Hepatocyte (in vitro differentiated cells): Measurements from ENCODE around the gene FANCD2. TPM values are rescaled to one million over a fixed set of nuclear protein-coding genes. Genes with fewer than 3 reads are reported as not detected.
A peak's percentile ranks its signal among the peaks of the same experiment; 100 is the strongest.
"Not testable (repeated sequence)": the region's sequence is repeated elsewhere in the genome, so short reads cannot be mapped to it uniquely, and the experiment has no call there.

ENCODE experiments used
- DNase-seq: peaks from one replicate; pipeline ENCODE4 v3.0.0-alpha.2; 2016; ENCODE audit warnings: low spot score
- H2AFZ ChIP-seq: fragments of 200-600 bp; sonication (generic); 2 replicates; pipeline ENCODE4 v1.6.0; 2016; ENCODE audit warnings: antibody characterized with exemption, mild to moderate bottlenecking
- H3K27ac ChIP-seq: fragments of 200-600 bp; sonication (generic); 2 replicates; pipeline ENCODE4 v1.5.1; 2016; ENCODE audit warnings: mild to moderate bottlenecking
- H3K27me3 ChIP-seq: fragments of 200-600 bp; sonication (generic); 2 replicates; pipeline ENCODE4 v1.6.1; 2016
- H3K36me3 ChIP-seq: fragments of 200-600 bp; sonication (generic); replicated peaks from 2 replicates; pipeline ENCODE4 v1.5.1; 2016; ENCODE audit warnings: low read depth; ENCODE audit not compliant: insufficient read depth
- H3K4me1 ChIP-seq: fragments of 200-600 bp; sonication (generic); 2 replicates; pipeline ENCODE4 v1.5.1; 2016; ENCODE audit warnings: mild to moderate bottlenecking, moderate library complexity; ENCODE audit not compliant: insufficient read depth
- H3K4me2 ChIP-seq: fragments of 200-600 bp; sonication (generic); 2 replicates; pipeline ENCODE4 v1.6.0; 2016
- H3K4me3 ChIP-seq: fragments of 200-600 bp; sonication (generic); 2 replicates; pipeline ENCODE4 v1.5.1; 2016; ENCODE audit warnings: mild to moderate bottlenecking
- H3K79me2 ChIP-seq: fragments of 200-600 bp; sonication (generic); 2 replicates; pipeline ENCODE4 v1.6.0; 2017; ENCODE audit warnings: mild to moderate bottlenecking
- H3K9me2 ChIP-seq: fragments of 200-600 bp; sonication (generic); replicated peaks from 2 replicates; pipeline ENCODE4 v1.6.0; 2017; ENCODE audit warnings: mild to moderate bottlenecking; ENCODE audit not compliant: insufficient read depth
- H3K9me3 ChIP-seq: fragments of 200-600 bp; sonication (generic); 2 replicates; pipeline ENCODE4 v1.5.1; 2016; ENCODE audit warnings: low read depth, mild to moderate bottlenecking
- H4K20me1 ChIP-seq: fragments of 200-600 bp; sonication (generic); 2 replicates; pipeline ENCODE4 v1.6.0; 2016; ENCODE audit warnings: mild to moderate bottlenecking; ENCODE audit not compliant: insufficient read depth, poor library complexity, severe bottlenecking
- EZH2 ChIP-seq: fragments of 200-600 bp; sonication (generic); IDR thresholded peaks from 2 replicates; pipeline ENCODE4 v1.6.1; 2016; ENCODE audit warnings: antibody characterized with exemption, mild to moderate bottlenecking, borderline replicate concordance
- EZH2phosphoT487 ChIP-seq: fragments of 200-600 bp; sonication (generic); IDR thresholded peaks from one replicate; pipeline ENCODE4 v1.6.1; 2018; ENCODE audit warnings: antibody characterized with exemption, mild to moderate bottlenecking, low read depth, moderate library complexity; ENCODE audit not compliant: unreplicated experiment, severe bottlenecking
- WGBS: methylation state at CpG from one replicate; pipeline ENCODE4 v1.1.6; 2016; ENCODE audit warnings: low lambda C conversion rate; ENCODE audit errors: missing lambda C conversion rate; 5-methylcytosine and 5-hydroxymethylcytosine counted together
- polyA plus RNA-seq: library from polyadenylated mRNA; unstranded; fragments of >200 nt; fragmentation: Nextera tagmentation; extraction: Ambion mirVana; gene quantifications from 2 replicates; pipeline ENCODE4 v1.2.1, GENCODE V29; 2016
- total RNA-seq: library from RNA; depleted of rRNA; stranded (reverse); fragments of >200 nt; gene quantifications from 2 replicates; pipeline ENCODE4 v1.2.3, GENCODE V29; 2014
- TF ChIP-seq, protein P1 (sequence below): fragments of 200-600 bp; sonication (generic); IDR thresholded peaks from 2 replicates; pipeline ENCODE4 v1.5.1; 2016; ENCODE audit warnings: antibody characterized with exemption, mild to moderate bottlenecking; ENCODE audit not compliant: poor library complexity

The FANCD2 gene
- total and polyA plus RNA-seq, 2 experiments from 2014 or later, result 5.3 to 8.8 TPM

DNA sequence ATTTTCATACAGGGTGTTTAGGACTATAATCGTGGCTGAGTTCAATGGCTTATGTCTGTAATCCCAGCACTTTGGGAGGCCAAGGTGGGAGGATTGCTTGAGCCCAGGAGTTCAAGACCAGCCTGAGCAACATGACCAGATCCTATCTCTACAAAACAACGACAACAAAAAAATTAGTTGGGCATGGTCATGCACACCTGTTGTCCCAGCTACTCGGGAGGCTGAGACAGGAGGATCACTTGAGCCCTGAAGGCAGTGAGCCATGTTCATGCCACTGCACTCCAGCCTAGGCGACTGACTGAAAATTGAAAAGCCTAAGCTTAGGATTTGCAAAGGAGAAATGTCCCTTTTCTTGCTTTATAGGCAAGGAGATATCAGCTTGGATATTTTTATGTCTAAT, 90.7 kb downstream of the FANCD2 start:
- H3K9me2 ChIP-seq, result no peaks in the 10 kb centered on the region
- peaks cover 10% of the 10 kb centered on the region for H4K20me1 ChIP-seq
- no peaks in the 10 kb centered on the region for H3K9me3 ChIP-seq
- TF ChIP-seq EZH2 (no peak), EZH2phosphoT487 (no peak)
- TF ChIP-seq, protein P1, sequence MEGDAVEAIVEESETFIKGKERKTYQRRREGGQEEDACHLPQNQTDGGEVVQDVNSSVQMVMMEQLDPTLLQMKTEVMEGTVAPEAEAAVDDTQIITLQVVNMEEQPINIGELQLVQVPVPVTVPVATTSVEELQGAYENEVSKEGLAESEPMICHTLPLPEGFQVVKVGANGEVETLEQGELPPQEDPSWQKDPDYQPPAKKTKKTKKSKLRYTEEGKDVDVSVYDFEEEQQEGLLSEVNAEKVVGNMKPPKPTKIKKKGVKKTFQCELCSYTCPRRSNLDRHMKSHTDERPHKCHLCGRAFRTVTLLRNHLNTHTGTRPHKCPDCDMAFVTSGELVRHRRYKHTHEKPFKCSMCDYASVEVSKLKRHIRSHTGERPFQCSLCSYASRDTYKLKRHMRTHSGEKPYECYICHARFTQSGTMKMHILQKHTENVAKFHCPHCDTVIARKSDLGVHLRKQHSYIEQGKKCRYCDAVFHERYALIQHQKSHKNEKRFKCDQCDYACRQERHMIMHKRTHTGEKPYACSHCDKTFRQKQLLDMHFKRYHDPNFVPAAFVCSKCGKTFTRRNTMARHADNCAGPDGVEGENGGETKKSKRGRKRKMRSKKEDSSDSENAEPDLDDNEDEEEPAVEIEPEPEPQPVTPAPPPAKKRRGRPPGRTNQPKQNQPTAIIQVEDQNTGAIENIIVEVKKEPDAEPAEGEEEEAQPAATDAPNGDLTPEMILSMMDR, result no peak
- H3K36me3 ChIP-seq, result no peaks in the 10 kb centered on the region
- no peak overlapping the region for H3K27ac ChIP-seq
- H3K4me1 ChIP-seq, result peaks cover 6% of the 10 kb centered on the region
- H2AFZ ChIP-seq, result no peak overlapping the region
- H3K4me2 ChIP-seq, result peak overlapping the region; percentile 84
- DNase-seq, result no peak
- 96% methylated on average over 4 of the region's 4 CpGs for WGBS
- peaks cover 62% of the 10 kb centered on the region for H3K79me2 ChIP-seq
- no peak overlapping the region for H3K4me3 ChIP-seq
- no peaks in the 10 kb centered on the region for H3K27me3 ChIP-seq

DNA sequence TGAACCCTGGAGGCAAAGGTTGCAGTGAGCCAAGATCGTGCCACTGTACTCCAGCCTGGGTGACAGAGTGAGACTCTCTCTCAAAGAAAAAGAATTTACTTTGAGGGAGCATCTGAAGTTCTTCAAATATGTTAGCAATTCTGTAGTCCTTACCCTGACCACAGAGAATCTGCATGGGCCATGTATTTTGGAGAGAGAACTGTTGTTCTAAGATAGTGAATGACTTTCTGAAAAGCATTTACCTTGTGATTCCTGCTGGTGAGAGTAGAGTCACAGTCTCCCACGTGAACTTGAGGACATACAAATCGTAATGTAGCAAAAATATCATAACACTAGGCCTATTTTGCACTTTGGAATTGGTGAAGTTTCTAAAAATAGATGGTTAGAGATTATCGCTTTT, 93.1 kb downstream of the FANCD2 start:
- Histone ChIP-seq H2AFZ (no peak overlapping the region), H3K79me2 (peaks cover 80% of the 10 kb centered on the region), H3K4me3 (no peak overlapping the region), H4K20me1 (peaks cover 10% of the 10 kb centered on the region), H3K36me3 (no peaks in the 10 kb centered on the region), H3K27me3 (no peaks in the 10 kb centered on the region), H3K4me2 (no peak overlapping the region), H3K27ac (no peak overlapping the region), H3K9me3 (no peaks in the 10 kb centered on the region), H3K4me1 (peaks cover 6% of the 10 kb centered on the region), H3K9me2 (no peaks in the 10 kb centered on the region)
- DNase-seq, result no peak
- TF ChIP-seq EZH2phosphoT487 (no peak), EZH2 (no peak)
- TF ChIP-seq, protein P1, result no peak
- 92% methylated on average over 4 of the region's 4 CpGs for WGBS

DNA sequence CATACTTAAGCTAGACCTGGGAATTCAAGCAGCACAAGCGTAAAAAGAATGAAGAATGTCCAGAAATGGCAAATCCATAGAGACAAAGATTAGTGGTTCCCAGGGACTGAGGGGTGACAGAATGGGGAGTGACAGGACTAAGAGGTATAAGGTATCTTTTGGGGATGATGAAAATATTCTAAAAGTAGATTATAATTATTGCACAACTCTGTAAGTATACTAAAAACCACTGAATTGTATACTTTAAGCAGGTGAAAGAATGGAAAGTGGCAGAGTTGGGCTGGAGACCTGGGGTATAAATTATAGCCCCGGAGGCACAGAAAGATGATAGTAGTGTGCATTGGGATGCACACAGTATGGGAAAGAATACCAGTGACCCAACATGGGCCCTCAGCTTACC, 94.8 kb downstream of the FANCD2 start:
- Histone ChIP-seq H3K4me3 (no peak overlapping the region), H3K9me2 (no peaks in the 10 kb centered on the region)
- TF ChIP-seq, protein P1, result no peak
- TF ChIP-seq EZH2 (no peak), EZH2phosphoT487 (no peak)

DNA sequence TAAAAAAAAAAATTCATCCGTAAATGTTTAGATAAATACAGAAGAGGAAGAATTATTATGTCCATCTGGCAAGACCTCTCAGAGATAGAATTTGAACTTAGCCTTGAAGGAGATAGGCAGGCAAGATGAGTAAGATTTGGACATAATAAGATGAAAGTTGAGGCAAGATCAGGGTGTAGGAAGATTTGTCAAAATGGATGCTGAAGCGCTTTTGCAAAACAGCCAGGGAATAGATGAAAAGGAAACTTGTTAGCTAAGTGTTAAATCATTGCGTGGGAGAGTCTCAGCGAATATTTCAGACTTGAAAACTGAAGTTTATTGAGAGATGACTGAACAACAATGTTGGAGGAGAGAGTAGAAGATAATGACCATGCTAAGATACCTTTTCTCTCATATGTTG, 96.5 kb downstream of the FANCD2 start:
- Histone ChIP-seq H4K20me1 (peaks cover 10% of the 10 kb centered on the region), H3K4me3 (no peak overlapping the region), H3K27ac (no peak overlapping the region), H3K4me2 (no peak overlapping the region), H3K9me2 (no peaks in the 10 kb centered on the region), H3K36me3 (no peaks in the 10 kb centered on the region), H3K79me2 (peaks cover 68% of the 10 kb centered on the region), H2AFZ (no peak overlapping the region), H3K4me1 (no peaks in the 10 kb centered on the region), H3K9me3 (no peaks in the 10 kb centered on the region), H3K27me3 (no peaks in the 10 kb centered on the region)
- WGBS, result 90% methylated on average over 4 of the region's 4 CpGs
- no peak for DNase-seq
- no peak for TF ChIP-seq EZH2phosphoT487
- TF ChIP-seq EZH2, result no peak
- TF ChIP-seq, protein P1, result no peak

More for the DNA sequence above, 94.8 kb downstream of the FANCD2 start:
- Histone ChIP-seq H3K79me2 (peaks cover 82% of the 10 kb centered on the region), H3K4me1 (peaks cover 6% of the 10 kb centered on the region), H3K9me3 (no peaks in the 10 kb centered on the region), H4K20me1 (peaks cover 10% of the 10 kb centered on the region), H2AFZ (no peak overlapping the region), H3K36me3 (no peaks in the 10 kb centered on the region), H3K27ac (no peak overlapping the region), H3K4me2 (no peak overlapping the region), H3K27me3 (no peaks in the 10 kb centered on the region)
- DNase-seq, result no peak
- 95% methylated on average over 2 of the region's 2 CpGs for WGBS

DNA sequence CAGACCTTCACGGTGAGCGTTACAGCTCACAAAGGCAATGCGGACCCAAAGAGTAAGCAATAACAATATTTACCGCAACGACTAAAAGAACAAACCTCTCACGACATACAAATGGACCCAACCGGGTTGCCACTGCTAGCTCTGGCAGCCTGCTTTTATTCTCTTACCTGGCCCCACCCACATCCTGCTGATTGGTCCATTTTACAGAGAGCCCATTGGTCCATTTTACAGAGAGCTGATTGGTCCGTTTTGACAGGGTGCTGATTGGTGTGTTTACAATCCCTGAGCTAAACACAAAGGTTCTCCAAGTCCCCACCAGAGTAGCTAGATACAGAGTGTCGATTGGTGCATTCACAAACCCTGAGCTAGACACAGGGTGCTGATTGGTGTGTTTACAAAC, 109.6 kb downstream of the FANCD2 start:
- not testable (repeated sequence) for H3K4me3 ChIP-seq, H3K9me3 ChIP-seq, DNase-seq, H3K79me2 ChIP-seq, H3K27me3 ChIP-seq, H3K9me2 ChIP-seq, H2AFZ ChIP-seq, H3K36me3 ChIP-seq, H3K27ac ChIP-seq, H3K4me1 ChIP-seq, H4K20me1 ChIP-seq, H3K4me2 ChIP-seq
- WGBS, result 95% methylated on average over 9 of the region's 9 CpGs
